Gastroesophageal sphincter (tissue), 3 donors: Measurements from ENCODE around the gene COL18A1.

ENCODE experiments used
- EP300 ChIP-seq: sonication (generic); formaldehyde crosslinking; IDR thresholded peaks from one replicate; pipeline ENCODE4 v1.6.1; 2017; ENCODE audit warnings: antibody characterized with exemption, mild to moderate bottlenecking
- POLR2A ChIP-seq, 2 donors: fragments of 450-650 bp; IDR thresholded peaks; one replicate each; pipeline ENCODE4 v1.6.1; 2017; ENCODE audit warnings: antibody characterized with exemption in 2 of 2, mild to moderate bottlenecking in 2 of 2, moderate library complexity in 1 of 2
- POLR2AphosphoS5 ChIP-seq: sonication (generic); formaldehyde crosslinking; IDR thresholded peaks from one replicate; pipeline ENCODE4 v1.6.1; 2017; ENCODE audit warnings: antibody characterized with exemption
- TF ChIP-seq, protein P1 (sequence below), 4 experiments: fragments of 200-600 bp in 2 of 4; fragments of 450-650 bp in 2 of 4; sonication (generic) in 1 of 4; IDR thresholded peaks; one replicate each; pipeline ENCODE4 v1.5.1; 2017 to 2019; ENCODE audit warnings: antibody characterized with exemption in 4 of 4, mild to moderate bottlenecking in 2 of 4, moderate library complexity in 2 of 4

- TF ChIP-seq, protein P1, sequence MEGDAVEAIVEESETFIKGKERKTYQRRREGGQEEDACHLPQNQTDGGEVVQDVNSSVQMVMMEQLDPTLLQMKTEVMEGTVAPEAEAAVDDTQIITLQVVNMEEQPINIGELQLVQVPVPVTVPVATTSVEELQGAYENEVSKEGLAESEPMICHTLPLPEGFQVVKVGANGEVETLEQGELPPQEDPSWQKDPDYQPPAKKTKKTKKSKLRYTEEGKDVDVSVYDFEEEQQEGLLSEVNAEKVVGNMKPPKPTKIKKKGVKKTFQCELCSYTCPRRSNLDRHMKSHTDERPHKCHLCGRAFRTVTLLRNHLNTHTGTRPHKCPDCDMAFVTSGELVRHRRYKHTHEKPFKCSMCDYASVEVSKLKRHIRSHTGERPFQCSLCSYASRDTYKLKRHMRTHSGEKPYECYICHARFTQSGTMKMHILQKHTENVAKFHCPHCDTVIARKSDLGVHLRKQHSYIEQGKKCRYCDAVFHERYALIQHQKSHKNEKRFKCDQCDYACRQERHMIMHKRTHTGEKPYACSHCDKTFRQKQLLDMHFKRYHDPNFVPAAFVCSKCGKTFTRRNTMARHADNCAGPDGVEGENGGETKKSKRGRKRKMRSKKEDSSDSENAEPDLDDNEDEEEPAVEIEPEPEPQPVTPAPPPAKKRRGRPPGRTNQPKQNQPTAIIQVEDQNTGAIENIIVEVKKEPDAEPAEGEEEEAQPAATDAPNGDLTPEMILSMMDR (IDR thresholded peaks at IDR 0.05), result no peak
- no peak for TF ChIP-seq EP300
- TF ChIP-seq POLR2A (IDR thresholded peaks at IDR 0.05), result no peak
- TF ChIP-seq POLR2AphosphoS5, result no peak
These were observed 151.3 kb downstream of the COL18A1 start for GRCh38 chr21:45556302-45556644.
